Fibroblast of villous mesenchyme (primary cell): ENCODE data around the gene DBH. TPM values are rescaled to one million over a fixed set of nuclear protein-coding genes. Genes with fewer than 3 reads are reported as not detected.

Experiments
- DNase-seq: peaks from one replicate; pipeline ENCODE4 v3.0.0-alpha.2; 2010; ENCODE audit warnings: low read depth
- H3K4me3 ChIP-seq: 2 replicates; pipeline ENCODE4 v1.5.1; 2011; ENCODE audit warnings: low read depth, mild to moderate bottlenecking, low read length
- total RNA-seq: library from RNA; depleted of rRNA; stranded (reverse); fragments of >200 nt; gene quantifications from 2 replicates; pipeline ENCODE4 v1.2.3, GENCODE V29; 2012
- TF ChIP-seq, protein P1 (sequence below): IDR thresholded peaks from 2 replicates; pipeline ENCODE4 v1.5.1; 2012; ENCODE audit warnings: low read depth, mild to moderate bottlenecking, low read length; ENCODE audit not compliant: insufficient read depth

The DBH gene
- total RNA-seq, 1 donor: not detected

DNA sequence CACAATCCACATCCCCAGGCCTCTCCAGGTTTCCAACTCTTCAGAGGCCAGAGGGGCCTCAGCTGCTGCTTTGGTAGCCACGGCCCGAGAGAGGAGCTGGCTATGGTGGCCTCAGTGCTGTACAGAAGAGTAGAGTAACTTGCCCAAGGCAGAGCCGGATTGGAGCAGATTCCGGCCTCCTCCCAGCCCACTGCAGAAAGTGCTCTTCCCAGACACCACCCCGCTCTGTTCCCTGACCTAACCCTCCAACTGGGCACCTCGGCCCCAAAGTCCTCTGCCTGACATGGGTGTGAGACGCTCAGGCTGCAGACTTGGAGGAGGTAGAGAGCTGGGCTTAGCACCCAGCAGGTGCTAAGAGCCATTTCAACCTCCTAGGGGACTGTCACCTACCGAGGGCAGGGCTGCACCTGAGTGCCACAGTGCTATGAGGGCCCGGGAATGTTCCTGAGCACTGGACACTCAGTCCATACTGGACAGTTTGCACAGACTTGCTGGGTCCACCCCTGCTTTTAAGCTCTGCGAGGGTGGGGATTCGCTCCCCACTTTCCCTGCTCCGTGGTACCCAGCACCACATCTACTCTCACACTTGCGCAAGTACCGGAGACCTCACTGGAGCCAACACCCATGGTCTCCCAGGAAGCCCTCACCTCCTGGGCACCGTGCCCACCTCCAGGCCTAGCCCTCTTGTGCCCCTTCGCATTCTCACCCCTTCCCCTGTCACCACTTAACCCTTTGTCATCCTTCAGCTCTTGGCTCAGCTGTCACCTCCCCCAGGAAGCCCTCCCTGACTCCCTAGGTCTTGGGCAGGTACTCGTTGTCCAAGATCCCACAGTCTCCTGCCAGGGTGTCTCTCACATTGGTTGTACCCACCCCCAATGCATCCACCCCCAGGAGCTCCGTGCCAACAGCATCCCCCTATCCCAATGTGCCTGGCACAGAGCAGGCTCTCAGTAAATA is 49.8 kb downstream of the DBH start:
- TF ChIP-seq, protein P1, sequence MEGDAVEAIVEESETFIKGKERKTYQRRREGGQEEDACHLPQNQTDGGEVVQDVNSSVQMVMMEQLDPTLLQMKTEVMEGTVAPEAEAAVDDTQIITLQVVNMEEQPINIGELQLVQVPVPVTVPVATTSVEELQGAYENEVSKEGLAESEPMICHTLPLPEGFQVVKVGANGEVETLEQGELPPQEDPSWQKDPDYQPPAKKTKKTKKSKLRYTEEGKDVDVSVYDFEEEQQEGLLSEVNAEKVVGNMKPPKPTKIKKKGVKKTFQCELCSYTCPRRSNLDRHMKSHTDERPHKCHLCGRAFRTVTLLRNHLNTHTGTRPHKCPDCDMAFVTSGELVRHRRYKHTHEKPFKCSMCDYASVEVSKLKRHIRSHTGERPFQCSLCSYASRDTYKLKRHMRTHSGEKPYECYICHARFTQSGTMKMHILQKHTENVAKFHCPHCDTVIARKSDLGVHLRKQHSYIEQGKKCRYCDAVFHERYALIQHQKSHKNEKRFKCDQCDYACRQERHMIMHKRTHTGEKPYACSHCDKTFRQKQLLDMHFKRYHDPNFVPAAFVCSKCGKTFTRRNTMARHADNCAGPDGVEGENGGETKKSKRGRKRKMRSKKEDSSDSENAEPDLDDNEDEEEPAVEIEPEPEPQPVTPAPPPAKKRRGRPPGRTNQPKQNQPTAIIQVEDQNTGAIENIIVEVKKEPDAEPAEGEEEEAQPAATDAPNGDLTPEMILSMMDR: no peak
- no peak for DNase-seq
- no peak overlapping the region for H3K4me3 ChIP-seq

- H3K4me3 ChIP-seq: no peak overlapping the region
- TF ChIP-seq, protein P1: no peak
- no peak for DNase-seq
These were observed 50.7 kb downstream of the DBH start for GRCh38 chr9:133686642-133687575.

GRCh38 chr9:133687856-133688761 is 51.9 kb downstream of the DBH start:
- no peak for DNase-seq
- H3K4me3 ChIP-seq: no peak overlapping the region
- TF ChIP-seq, protein P1: no peak

DNA sequence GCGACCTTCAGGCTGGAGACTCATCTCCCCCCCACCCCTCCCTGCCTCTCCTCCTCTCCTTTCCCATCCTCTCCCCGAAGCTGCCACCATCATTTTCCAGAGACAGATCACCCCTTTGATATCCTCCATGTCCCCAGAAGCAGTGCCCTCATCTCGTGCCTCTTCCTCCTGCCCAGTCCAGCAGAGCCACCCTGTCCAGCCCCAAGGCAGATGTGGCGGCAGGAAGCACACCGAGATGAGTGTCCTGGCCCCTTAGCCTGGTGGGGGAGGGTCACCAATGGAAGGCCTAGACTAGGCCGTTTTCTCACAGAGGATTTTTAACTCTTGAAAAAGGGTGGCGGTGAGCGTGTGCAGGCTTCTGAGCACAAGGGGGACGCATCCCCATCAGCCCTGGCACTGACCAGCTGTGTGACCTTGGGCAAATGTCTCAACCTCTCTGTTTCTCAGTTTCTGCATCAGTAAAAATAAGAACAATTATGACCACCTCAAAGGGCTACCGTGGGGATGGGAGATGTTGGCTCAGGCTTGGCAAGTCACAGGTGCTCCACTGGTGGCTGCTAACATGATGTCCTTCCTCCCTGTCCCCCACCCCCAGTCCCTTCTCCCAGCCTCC is 53.1 kb downstream of the DBH start:
- H3K4me3 ChIP-seq: no peak overlapping the region
- no peak for DNase-seq
- TF ChIP-seq, protein P1: no peak

DNA sequence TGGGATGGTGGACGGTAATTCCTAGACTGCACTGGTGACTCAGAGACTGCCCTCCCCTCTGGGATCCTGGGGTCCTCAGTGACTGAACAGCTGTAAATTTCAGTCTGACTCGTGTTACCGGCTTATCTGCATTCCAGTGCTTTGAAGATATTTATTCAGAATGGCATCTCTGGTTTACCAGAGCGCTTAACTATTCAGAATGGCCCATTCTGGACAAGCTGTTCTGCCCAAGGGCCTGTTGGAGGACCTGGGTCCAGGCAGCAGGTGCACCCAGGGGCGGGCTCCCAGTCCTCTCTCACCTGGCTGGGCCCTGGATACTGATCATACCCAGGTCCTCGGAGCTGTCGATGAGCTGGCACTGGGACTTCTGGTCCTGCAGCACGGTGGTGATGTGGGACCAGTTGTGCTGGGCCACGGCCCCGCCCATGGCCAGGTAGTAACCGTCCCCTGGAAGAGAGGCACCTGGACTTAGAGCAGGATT is 54.0 kb downstream of the DBH start:
- peak; percentile 21 for DNase-seq
- TF ChIP-seq, protein P1: no peak
- no peak overlapping the region for H3K4me3 ChIP-seq
